T1000 (cell line): ENCODE data around the gene ATP2A3.
"Not testable (repeated sequence)": the region's sequence is repeated elsewhere in the genome, so short reads cannot be mapped to it uniquely, and the experiment has no call there.

Experiments
- DNase-seq: peaks from one replicate; lab custom pipeline; 2025; ENCODE audit warnings: mixed read lengths; lab: John Stamatoyannopoulos, UW

The ATP2A3 gene

GRCh38 chr17:3991699-3992098 lies 27.5 kb upstream of the ATP2A3 start:
- DNase-seq: not testable (repeated sequence)

- no peak for DNase-seq
Measured at GRCh38 chr17:3990386-3991127, 26.3 kb upstream of the ATP2A3 start.

- DNase-seq: no peak
Measured at GRCh38 chr17:3989041-3989886, 25.0 kb upstream of the ATP2A3 start.

GRCh38 chr17:3988297-3989040 lies 24.2 kb upstream of the ATP2A3 start:
- no peak for DNase-seq

- DNase-seq: no peak
Measured at GRCh38 chr17:3986939-3987335, 22.7 kb upstream of the ATP2A3 start.

GRCh38 chr17:3986270-3986938 lies 22.2 kb upstream of the ATP2A3 start:
- DNase-seq: no peak

- no peak for DNase-seq
Measured at GRCh38 chr17:3985846-3986245, 21.6 kb upstream of the ATP2A3 start.

GRCh38 chr17:3983606-3984484 lies 19.6 kb upstream of the ATP2A3 start:
- no peak for DNase-seq

- DNase-seq: no peak
Measured at GRCh38 chr17:3982541-3983017, 18.3 kb upstream of the ATP2A3 start.

- DNase-seq: no peak
Measured at GRCh38 chr17:3982113-3982512, 17.9 kb upstream of the ATP2A3 start.

GRCh38 chr17:3981455-3981854 lies 17.2 kb upstream of the ATP2A3 start:
- no peak for DNase-seq

GRCh38 chr17:3980381-3981014 lies 16.3 kb upstream of the ATP2A3 start:
- DNase-seq: no peak

GRCh38 chr17:3979290-3979611 lies 15.0 kb upstream of the ATP2A3 start:
- no peak for DNase-seq

- no peak for DNase-seq
Measured at GRCh38 chr17:3978421-3979289, 14.4 kb upstream of the ATP2A3 start.

- no peak for DNase-seq
Measured at GRCh38 chr17:3977387-3977786, 13.2 kb upstream of the ATP2A3 start.

GRCh38 chr17:3976675-3977171 lies 12.5 kb upstream of the ATP2A3 start:
- no peak for DNase-seq

GRCh38 chr17:3974980-3975379 lies 10.7 kb upstream of the ATP2A3 start:
- no peak for DNase-seq

GRCh38 chr17:3974138-3974687 lies 10.0 kb upstream of the ATP2A3 start:
- no peak for DNase-seq
